ENCODE results near the gene C1orf56. TPM values are rescaled to one million over a fixed set of nuclear protein-coding genes. Genes with fewer than 3 reads are reported as not detected.
A peak's percentile ranks its signal among the peaks of the same experiment; 100 is the strongest.

Gene C1orf56
- total and polyA plus RNA-seq, 5 experiments from 2014 or later: 2.6 to 5.2 (median 4.4) TPM

DNA sequence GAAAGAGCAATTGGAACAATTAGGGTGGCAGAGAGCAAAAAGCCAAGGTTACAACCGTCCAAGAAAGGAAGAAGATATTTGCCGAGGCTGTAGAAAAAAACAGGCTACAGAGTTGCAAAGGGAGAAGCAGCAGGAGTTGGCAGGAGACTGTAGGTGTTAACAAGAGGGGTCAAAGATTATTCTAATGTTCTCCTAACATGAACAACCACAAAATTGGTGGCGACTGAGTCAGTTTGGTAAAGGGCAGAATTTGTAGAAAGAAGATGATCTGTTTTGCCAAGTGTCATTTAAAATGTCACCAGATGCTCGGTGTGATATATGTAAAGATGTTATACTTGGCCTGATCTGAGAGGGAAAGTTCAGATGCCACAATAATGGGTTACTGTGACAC lies 39.7 kb upstream of the C1orf56 start:
- peaks cover 40 to 92% (median 84%) of the 10 kb centered on the region in 4 donors for H3K4me1 Mint-ChIP-seq
- peak overlapping the region; percentile 95 to 99 (median 98) for H3K27ac Mint-ChIP-seq
- H3K36me3 Mint-ChIP-seq: peaks cover 0 to 3% (median 2%) of the 10 kb centered on the region in 3 donors
- DNase-seq (peak in 1 of 10 donors; percentile 22), ATAC-seq (peak in 1 of 2 donors; percentile 77)
- no peaks in the 10 kb centered on the region for H3K27me3 Mint-ChIP-seq
- no peaks in the 10 kb centered on the region for H3K9me3 Mint-ChIP-seq
- POLR2A ChIA-PET: interaction anchor here (0.6 to 3.9 kb wide), 8 partner anchors 10 to 50 kb away, joined by 3 to 47 read pairs (median 7); partner anchors contain the start of genes ANXA9, CDC42SE1, CERS2 and MLLT11
- H3K4me3 Mint-ChIP-seq: peak overlapping the region; percentile 89 to 98 (median 96)

DNA sequence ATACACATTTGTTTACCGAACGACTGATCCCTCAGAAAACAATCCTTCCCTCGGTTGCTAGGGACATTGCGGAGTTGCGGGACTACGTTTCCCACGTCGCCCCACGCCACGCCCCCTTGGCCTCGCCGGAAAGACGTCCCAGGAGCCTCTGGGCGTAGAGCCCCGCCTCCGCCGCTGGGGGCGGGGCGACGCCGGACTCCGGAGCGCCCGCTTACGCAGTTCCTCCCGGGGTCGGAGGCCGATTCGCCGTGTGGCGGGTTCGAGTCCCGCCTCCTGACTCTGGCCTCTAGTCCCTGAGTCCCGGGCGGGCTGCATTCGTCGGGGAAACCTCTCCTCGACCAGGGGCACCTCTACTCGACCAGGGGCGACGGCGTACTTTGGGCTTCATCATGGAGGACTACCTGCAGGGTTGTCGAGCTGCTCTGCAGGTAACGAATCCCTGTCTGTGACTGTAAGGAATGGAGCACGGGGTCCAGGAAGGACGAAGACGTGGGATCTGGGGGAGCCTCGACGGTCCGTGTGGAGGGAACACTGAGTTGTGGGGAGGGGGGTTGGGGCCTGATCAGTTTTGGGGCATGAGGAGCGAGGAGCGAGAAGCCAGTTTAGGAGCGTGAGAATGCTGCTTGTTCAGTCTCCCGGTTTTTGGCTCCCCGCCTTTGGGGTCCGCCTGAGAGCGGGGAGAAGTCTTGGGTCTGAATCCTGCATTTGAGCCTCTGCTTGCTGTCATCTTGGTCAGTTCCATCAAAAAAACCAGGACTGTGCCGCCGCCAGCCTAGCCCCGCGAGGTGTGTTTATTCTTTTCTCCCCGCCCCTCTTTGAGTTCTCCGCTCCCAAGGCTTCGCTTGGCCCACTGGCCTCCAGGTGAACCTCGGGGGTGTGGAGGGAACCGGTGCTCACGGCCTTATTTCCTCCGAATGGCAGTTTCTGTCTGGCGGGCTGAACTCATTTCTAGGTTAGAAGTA lies 39.0 kb upstream of the C1orf56 start, which contains the start of gene PRUNE1:
Gene PRUNE1 (plus strand): TSS at position 206 of the 962 bp plus-strand sequence. CDS start 184 bp downstream, at position 390.
- peak within 1 kb of the TSS; percentile 95 to 99 (median 98) for H3K27ac Mint-ChIP-seq
- H3K36me3 Mint-ChIP-seq: peaks cover 0 to 6% (median 2%) of the 10 kb centered on the region in 3 donors
- no peaks in the 10 kb centered on the region for H3K9me3 Mint-ChIP-seq
- POLR2A ChIA-PET: interaction anchor here (0.6 to 3.9 kb wide), 7 partner anchors 16 to 54 kb away, joined by 3 to 22 read pairs (median 3); partner anchors contain the start of gene ANXA9
- H3K27me3 Mint-ChIP-seq: no peaks in the 10 kb centered on the region
- peaks cover 39 to 92% (median 84%) of the 10 kb centered on the region in 4 donors for H3K4me1 Mint-ChIP-seq
- DNase-seq: peak; percentile 88 to 98 (median 94)
- peak; percentile 76 to 83 for ATAC-seq
- H3K4me3 Mint-ChIP-seq: peak within 1 kb of the TSS; percentile 89 to 98 (median 96)

DNA sequence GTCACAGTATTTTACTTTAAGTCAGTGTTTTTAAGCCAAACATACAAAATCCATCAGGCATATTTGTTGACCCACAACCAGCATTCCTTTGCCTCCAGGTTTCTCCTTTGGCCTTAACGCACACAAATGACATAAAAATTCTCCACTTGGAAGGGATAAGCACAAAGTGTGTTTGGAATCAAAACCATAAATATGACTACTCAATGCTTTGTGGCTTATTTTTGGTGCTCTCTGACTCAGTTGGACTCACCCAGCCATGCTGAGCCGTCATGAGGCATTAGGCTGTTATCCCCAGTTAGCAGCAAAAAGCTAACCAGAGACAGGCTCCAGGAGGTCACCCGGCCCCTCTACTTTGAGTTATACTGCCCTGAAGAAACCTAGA lies 38.4 kb upstream of the C1orf56 start:
- H3K36me3 Mint-ChIP-seq: peaks cover 0 to 10% (median 2%) of the 10 kb centered on the region in 3 donors

DNA sequence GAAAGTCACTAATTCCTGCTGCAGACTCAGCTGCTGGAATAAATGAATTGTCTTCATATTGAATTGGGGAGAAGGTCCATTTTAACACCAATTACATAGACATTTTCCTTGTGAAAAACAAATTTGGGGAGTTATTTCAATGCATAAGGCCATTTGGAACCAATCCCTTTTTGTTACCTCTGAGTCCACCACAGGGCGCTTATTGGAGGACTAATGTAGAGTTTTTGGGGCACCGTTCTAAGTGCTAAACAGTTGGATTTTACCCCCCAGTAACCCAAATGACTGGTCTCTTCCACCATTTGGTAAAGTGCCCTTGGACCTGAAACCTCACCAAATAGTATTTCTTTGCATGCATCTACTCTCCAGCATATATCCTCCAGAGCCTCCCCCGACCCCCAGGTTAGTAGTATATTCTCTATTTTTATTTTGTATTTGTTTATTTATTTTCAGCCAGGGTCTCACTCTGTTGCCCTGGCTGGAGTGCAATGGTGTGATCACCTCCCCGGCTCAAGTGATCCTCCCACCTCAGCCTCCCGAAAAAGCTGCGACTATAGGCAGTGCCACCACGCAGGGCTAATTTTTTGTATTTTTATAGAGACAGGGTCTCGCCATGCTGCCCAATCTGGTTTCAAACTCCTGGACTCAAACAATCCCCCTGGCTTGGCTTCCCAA lies 37.7 kb upstream of the C1orf56 start:
- Mint-ChIP-seq H3K9me3 (no peaks in the 10 kb centered on the region), H3K27ac (peak overlapping the region; percentile 55 to 99 (median 98)), H3K4me1 (peaks cover 39 to 86% (median 84%) of the 10 kb centered on the region in 4 donors), H3K4me3 (peak overlapping the region; percentile 89 to 98 (median 96)), H3K27me3 (no peaks in the 10 kb centered on the region), H3K36me3 (peaks cover 0 to 14% (median 2%) of the 10 kb centered on the region in 3 donors)
- ATAC-seq (no peak), DNase-seq (no peak)
- POLR2A ChIA-PET: interaction anchor here (0.6 to 1.5 kb wide), 7 partner anchors 12 to 52 kb away, joined by 3 to 4 read pairs (median 3); no protein-coding TSS in a partner anchor

More for the DNA sequence above, 38.4 kb upstream of the C1orf56 start:
- Mint-ChIP-seq H3K27ac (peak overlapping the region; percentile 95 to 99 (median 98)), H3K9me3 (no peaks in the 10 kb centered on the region), H3K27me3 (no peaks in the 10 kb centered on the region), H3K4me1 (peaks cover 39 to 88% (median 84%) of the 10 kb centered on the region in 4 donors), H3K4me3 (peak overlapping the region; percentile 89 to 98 (median 96))
- ATAC-seq: no peak
- DNase-seq: no peak
- POLR2A ChIA-PET: interaction anchor here (0.6 to 1.5 kb wide), 6 partner anchors 32 to 53 kb away, joined by 3 to 4 read pairs (median 3); no protein-coding TSS in a partner anchor

DNA sequence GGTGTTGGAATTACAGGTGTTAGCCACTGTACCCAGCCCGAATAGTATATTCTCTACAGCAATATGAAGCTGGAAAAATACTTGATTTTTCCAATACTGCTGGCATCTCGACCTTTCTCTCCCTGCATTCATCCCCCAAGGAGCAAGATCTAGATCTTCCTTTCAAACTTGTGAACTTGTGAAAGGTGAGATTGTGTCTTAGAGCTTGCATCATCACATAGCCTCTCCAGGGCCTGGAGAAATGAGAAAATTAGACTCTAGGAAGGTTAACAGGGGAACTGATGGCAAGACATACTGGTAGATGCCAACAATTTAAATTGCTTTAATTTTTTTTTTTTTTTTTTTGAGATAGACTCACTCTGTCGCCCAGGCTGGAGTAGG lies 37.2 kb upstream of the C1orf56 start:
- H3K4me1 Mint-ChIP-seq: peaks cover 39 to 83% (median 81%) of the 10 kb centered on the region in 4 donors
- peak overlapping the region in 5 of 10 donors; percentile 10 to 98 (median 62) for H3K27ac Mint-ChIP-seq

DNA sequence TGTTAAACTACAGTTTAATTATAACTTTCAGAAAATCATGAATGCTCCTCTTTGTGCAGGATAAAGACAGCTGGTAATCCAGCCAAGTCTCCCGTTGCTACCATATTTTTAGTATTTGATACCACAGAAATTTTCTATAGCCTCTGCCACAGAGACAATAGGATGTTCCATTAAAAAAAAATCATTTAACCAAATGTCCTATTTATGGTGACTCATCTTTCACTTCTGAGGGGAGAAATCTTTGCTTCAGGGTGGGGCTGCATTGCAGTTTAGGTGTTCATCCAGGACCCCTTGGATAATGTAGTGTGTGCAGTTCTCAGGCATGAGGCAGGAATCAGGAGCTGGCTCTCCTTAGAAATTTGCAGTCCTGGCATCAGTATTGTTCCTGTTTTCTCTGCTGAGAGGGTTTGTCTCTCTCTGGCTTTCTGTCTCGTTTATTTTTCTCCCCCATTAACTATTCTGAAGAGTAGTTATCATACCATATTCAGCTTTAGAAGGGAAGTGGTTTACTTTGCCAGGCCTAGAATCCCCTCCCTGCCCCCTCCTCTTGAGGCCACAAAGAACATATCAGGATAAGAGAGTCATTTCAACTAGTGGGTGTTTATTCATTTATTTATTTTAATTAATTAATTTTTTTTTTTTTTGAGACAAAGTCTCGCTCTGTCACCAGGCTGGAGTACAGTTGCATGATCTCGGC lies 36.2 kb upstream of the C1orf56 start:
- no peak for DNase-seq
- Mint-ChIP-seq H3K4me3 (peak overlapping the region; percentile 32 to 76 (median 62)), H3K36me3 (peaks cover 0 to 18% (median 2%) of the 10 kb centered on the region in 3 donors), H3K9me3 (no peaks in the 10 kb centered on the region), H3K27me3 (no peaks in the 10 kb centered on the region), H3K27ac (peak overlapping the region; percentile 58 to 92 (median 76)), H3K4me1 (peaks cover 31 to 75% (median 72%) of the 10 kb centered on the region in 4 donors)
- POLR2A ChIA-PET: interaction anchor here (0.7 to 1.6 kb wide), 5 partner anchors 37 to 145 kb away, joined by 3 to 5 read pairs (median 3); partner anchors contain the start of genes MLLT11 and TNFAIP8L2
- no peak for ATAC-seq

More for the DNA sequence above, 37.2 kb upstream of the C1orf56 start:
- no peak for DNase-seq
- POLR2A ChIA-PET: interaction anchor here (0.6 to 1.5 kb wide), 6 partner anchors 12 to 146 kb away, joined by 3 to 4 read pairs (median 3); partner anchors contain the start of gene TNFAIP8L2
- Mint-ChIP-seq H3K4me3 (peak overlapping the region in 9 of 10 donors; percentile 18 to 98 (median 56)), H3K9me3 (no peaks in the 10 kb centered on the region), H3K27me3 (no peaks in the 10 kb centered on the region), H3K36me3 (peaks cover 0 to 15% (median 2%) of the 10 kb centered on the region in 3 donors)
- ATAC-seq: no peak

DNA sequence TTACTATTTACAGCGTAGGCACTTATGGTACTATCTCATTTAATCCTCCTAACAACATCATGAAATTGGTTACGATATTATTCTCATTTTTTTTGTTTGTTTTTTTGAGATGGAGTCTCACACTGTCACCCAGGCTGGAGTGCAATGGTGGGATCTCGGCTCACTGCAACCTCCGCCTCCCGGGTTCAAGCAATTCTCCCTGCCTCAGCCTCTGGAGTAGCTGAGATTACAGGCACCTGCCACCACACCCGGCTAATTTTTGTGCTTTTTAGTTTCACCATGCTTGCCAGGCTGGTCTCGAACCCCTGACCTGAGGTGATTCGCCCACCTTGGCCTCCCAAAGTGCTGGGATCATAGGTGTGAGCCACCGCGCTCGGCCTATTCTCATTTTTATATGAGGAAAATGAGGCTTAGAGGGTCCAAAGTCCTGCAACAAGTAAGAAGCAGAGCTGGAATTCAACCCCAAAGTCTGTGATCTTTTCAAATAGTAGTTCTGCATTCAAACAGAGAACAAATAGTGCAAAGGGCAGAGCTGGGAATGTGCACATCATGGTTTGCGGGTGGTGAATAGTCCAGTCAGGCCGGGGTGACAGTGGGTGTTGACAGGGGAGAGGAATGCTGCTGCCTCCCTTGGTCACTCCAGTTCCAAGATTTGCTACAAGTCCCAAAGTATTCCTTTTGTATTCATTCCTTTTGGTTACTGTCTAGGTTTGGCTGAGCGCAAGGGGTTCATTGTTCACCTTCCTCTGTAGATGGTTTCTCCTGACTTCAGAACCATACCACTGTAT lies 34.7 kb upstream of the C1orf56 start:
- no peaks in the 10 kb centered on the region for H3K27me3 Mint-ChIP-seq
- H3K36me3 Mint-ChIP-seq: peaks cover 0 to 26% (median 2%) of the 10 kb centered on the region in 3 donors
- POLR2A ChIA-PET: interaction anchor here (1.0 to 1.6 kb wide), 2 partner anchors 12 to 48 kb away, joined by 3 to 4 read pairs; partner anchors contain the start of gene MLLT11
- peak overlapping the region in 2 of 10 donors; percentile 22 for H3K4me3 Mint-ChIP-seq
- ATAC-seq (no peak), DNase-seq (no peak)
- peaks cover 18 to 63% (median 56%) of the 10 kb centered on the region in 4 donors for H3K4me1 Mint-ChIP-seq
- peak overlapping the region in 6 of 10 donors; percentile 6 to 65 (median 37) for H3K27ac Mint-ChIP-seq
- no peaks in the 10 kb centered on the region for H3K9me3 Mint-ChIP-seq

DNA sequence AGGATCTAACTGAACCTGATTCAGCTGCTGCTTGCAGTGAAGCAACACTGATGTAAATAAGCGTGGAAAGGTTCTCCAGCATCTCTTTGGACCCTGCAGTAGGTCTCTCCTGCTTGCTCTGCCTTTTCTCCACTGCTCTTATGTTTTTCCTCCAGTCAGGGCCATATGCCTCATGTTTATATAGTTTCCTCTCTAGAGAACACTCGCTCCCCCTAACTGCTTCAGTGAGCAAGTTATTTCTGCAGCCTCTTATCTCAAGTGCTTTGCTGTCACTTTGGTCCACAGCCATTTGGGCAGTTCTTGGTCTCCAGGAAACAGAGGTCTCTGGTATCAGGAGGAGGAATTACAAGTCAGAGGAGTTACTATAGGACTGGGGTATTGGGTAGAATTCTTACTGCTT lies 34.0 kb upstream of the C1orf56 start:
- Mint-ChIP-seq H3K4me3 (peak overlapping the region in 2 of 10 donors; percentile 22 to 62), H3K27ac (peak overlapping the region in 7 of 10 donors; percentile 15 to 62 (median 37))
- POLR2A ChIA-PET: no interaction called here

DNA sequence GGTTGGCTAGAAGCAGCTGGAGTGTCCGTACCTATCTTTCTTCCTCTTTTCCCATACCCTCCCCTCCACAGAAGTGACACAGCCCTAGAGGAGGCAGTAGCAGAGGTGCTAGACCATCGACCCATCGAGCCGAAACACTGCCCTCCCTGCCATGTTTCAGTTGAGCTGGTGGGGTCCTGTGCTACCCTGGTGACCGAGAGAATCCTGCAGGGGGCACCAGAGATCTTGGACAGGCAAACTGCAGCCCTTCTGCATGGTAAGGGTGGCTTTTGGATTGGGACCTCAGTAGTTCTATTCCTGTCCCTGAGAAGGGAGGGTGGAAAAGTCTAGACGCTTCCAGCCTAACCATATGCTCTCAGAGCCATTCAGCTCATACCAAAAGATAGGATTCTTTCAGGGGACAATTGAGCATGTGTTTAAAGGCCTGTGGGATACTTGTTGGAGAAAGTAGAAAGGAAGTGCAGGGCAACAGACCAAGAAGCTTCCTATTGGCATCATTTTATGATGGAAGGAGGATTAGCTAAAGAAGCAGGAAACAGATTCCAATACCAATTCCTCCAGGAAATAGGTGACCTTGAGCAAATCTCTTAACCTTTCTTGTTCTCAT lies 22.9 kb upstream of the C1orf56 start:
- Mint-ChIP-seq H3K27me3 (no peaks in the 10 kb centered on the region), H3K36me3 (peaks cover 4 to 79% (median 12%) of the 10 kb centered on the region in 3 donors), H3K4me1 (peaks cover 4 to 8% (median 7%) of the 10 kb centered on the region in 4 donors), H3K4me3 (peak overlapping the region in 9 of 10 donors; percentile 23 to 79 (median 56)), H3K27ac (peak overlapping the region; percentile 11 to 88 (median 71)), H3K9me3 (no peaks in the 10 kb centered on the region)
- DNase-seq: peak; percentile 77 to 94 (median 88)
- POLR2A ChIA-PET: interaction anchor here (0.5 to 3.6 kb wide), 19 partner anchors 12 to 794 kb away, joined by 3 to 56 read pairs (median 4); partner anchors contain the start of genes C1orf56, CDC42SE1, GABPB2 and MINDY1
- ATAC-seq: peak; percentile 100

More for the DNA sequence above, 34.0 kb upstream of the C1orf56 start:
- Mint-ChIP-seq H3K36me3 (peaks cover 0 to 33% (median 5%) of the 10 kb centered on the region in 3 donors), H3K4me1 (peaks cover 13 to 58% (median 50%) of the 10 kb centered on the region in 4 donors), H3K27me3 (no peaks in the 10 kb centered on the region), H3K9me3 (no peaks in the 10 kb centered on the region)
- no peak for DNase-seq
- no peak for ATAC-seq

DNA sequence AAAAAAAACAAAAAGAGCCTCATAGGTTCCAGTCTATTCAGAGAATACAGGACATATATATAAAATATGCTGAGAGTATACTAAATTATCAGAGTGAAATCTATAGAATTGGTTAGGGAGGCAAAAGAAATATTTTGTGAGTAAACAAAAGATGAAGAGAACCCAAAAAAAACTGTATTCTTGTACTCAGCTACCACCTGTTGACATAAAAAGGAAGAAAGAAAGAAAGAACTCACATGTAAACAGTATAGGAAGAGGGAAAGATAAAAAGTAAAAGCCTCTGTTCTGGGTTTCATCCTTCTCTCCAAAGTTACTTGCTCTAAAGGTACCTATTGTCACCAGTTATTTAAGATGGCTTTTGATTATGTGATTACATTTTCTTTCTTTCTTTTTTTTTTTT lies 21.1 kb upstream of the C1orf56 start:
- no peak overlapping the region for H3K27ac Mint-ChIP-seq
- H3K36me3 Mint-ChIP-seq: peaks cover 4 to 85% (median 16%) of the 10 kb centered on the region in 3 donors
- DNase-seq: no peak

More for the DNA sequence above, 21.1 kb upstream of the C1orf56 start:
- Mint-ChIP-seq H3K27me3 (no peaks in the 10 kb centered on the region), H3K4me1 (peaks cover 4 to 8% (median 7%) of the 10 kb centered on the region in 4 donors), H3K4me3 (no peak overlapping the region), H3K9me3 (no peaks in the 10 kb centered on the region)
- ATAC-seq: no peak
- POLR2A ChIA-PET: interaction anchor here (0.7 to 3.6 kb wide), 6 partner anchors 17 to 516 kb away, joined by 3 to 56 read pairs (median 4); partner anchors contain the start of genes C1orf56, CDC42SE1 and MLLT11

Measured in naive thymus-derived CD8-positive, alpha-beta T cell (primary cell).